PFSK-1 (cell line): Measurements from ENCODE around the gene FASTK.

Source experiments
- FOXP2 ChIP-seq: optimal IDR thresholded peaks from 2 replicates; pipeline ENCODE3; 2011; ENCODE audit warnings: borderline replicate concordance, control low read depth, inconsistent platforms; ENCODE audit not compliant: insufficient read depth; ENCODE audit errors: extremely low read length, extremely low read depth
- POLR2AphosphoS5 ChIP-seq: IDR thresholded peaks from 2 replicates; pipeline ENCODE4 v1.6.1; 2012; ENCODE audit warnings: low read depth, mild to moderate bottlenecking, control low read depth, low read length, moderate library complexity
- REST ChIP-seq, 2 experiments: IDR thresholded peaks; 2 replicates each; pipeline versions ENCODE4 v1.6.1 to v1.8.0; 2011 to 2012; ENCODE audit warnings: low read depth in 2 of 2, low read length in 2 of 2, control low read depth in 1 of 2, inconsistent platforms in 1 of 2, mild to moderate bottlenecking in 1 of 2, moderate library complexity in 1 of 2; ENCODE audit not compliant: insufficient read depth in 1 of 2
- SIN3A ChIP-seq: IDR thresholded peaks from 2 replicates; pipeline ENCODE4 v1.6.1; 2012; ENCODE audit warnings: mild to moderate bottlenecking, low read length, moderate library complexity, borderline replicate concordance; ENCODE audit not compliant: insufficient read depth
- TAF1 ChIP-seq: IDR thresholded peaks from 2 replicates; pipeline ENCODE4 v1.6.1; 2012; ENCODE audit warnings: low read length, control low read depth, borderline replicate concordance; ENCODE audit not compliant: insufficient read depth

Gene FASTK

GRCh38 chr7:151077705-151078232 lies 2.8 kb downstream of the FASTK start:
- no peak for TF ChIP-seq REST (IDR thresholded peaks at IDR 0.05; ENCODE audit: insufficient read depth in 1 of 2, low read depth in 2 of 2, low read length in 2 of 2)
- 0 out of 2 replicates have a peak, but pooled peaks have one; percentile 15 for TF ChIP-seq POLR2AphosphoS5
- TF ChIP-seq FOXP2, result no peak
- TF ChIP-seq TAF1, result no peak
- no peak for TF ChIP-seq SIN3A

GRCh38 chr7:151076863-151077704 lies 3.5 kb downstream of the FASTK start:
- TF ChIP-seq POLR2AphosphoS5 (peak; percentile 54; the same call in 1 of the 2 replicates), TAF1 (no peak), REST (IDR thresholded peaks at IDR 0.05; ENCODE audit: insufficient read depth in 1 of 2, low read depth in 2 of 2, low read length in 2 of 2) (no peak)

- TF ChIP-seq FOXP2 (no peak), POLR2AphosphoS5 (peak; percentile 34; the same call in 1 of the 2 replicates)
Observed at GRCh38 chr7:151075978-151076426, 4.6 kb downstream of the FASTK start.

- TF ChIP-seq FOXP2 (no peak), TAF1 (no peak), SIN3A (no peak), REST (IDR thresholded peaks at IDR 0.05; ENCODE audit: insufficient read depth in 1 of 2, low read depth in 2 of 2, low read length in 2 of 2) (no peak), POLR2AphosphoS5 (no peak)
Observed at GRCh38 chr7:151075662-151075971, 5.0 kb downstream of the FASTK start.

DNA sequence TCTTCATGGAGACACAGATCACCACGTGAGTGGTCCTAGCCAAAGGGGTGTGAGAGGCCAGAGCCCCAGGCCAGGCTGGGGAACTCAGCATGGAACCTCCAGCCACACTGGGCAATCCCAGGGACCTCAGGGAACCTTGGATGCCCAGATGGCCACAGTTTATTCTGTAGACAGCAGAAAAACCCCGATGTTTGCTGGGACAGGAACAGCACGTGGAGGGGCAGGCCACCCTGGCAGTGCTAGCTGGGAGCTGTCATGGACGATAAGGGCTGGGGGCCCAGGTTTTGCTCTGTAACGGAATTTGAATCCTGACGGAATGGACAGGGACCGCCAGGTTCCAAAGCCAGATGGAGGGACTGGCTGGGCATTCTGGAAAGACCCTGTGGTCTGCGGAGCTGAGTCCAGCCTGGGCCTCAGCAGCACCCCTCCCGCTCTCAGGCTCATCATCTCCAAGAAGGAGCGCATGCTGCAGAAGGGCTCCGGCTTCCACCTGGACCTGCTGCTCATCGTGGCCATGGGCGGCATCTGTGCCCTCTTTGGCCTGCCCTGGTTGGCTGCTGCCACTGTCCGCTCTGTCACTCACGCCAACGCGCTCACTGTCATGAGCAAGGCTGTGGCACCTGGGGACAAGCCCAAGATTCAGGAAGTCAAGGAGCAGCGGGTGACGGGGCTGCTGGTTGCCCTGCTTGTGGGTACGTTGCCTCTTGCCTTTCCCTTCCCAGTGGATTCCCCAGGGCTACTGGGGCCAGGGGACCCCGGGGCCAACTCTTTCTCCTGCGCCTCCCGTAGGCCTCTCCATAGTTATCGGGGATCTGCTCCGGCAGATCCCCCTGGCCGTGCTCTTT lies 5.6 kb downstream of the FASTK start:
- no peak for TF ChIP-seq POLR2AphosphoS5
- TF ChIP-seq TAF1, result no peak
- no peak for TF ChIP-seq SIN3A
- TF ChIP-seq FOXP2, result no peak
- no peak for TF ChIP-seq REST (IDR thresholded peaks at IDR 0.05; ENCODE audit: insufficient read depth in 1 of 2, low read depth in 2 of 2, low read length in 2 of 2)
